ENCODE results near the gene NFE2L1.
A peak's percentile ranks its signal among the peaks of the same experiment; 100 is the strongest.

The NFE2L1 gene

DNA sequence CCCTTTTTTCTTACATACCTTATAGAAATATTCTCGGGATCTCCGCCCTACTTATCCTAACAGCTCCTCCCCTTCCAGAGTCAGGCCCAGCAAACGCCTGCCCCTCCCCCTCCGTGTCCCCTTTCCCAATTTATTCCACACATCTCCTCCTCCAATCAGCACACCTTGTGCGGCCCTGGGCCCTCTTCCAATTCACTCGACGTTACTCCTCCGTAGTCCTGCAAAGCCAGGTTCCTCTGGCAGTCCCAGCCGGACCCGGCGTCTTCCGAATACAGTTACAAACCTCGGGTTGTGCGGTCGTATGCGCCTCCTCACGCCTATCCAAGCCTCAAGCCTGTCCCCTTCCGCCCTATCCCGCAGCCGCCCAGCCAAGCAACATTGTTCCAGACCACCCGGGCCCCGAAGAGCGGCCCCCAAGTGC lies 52.4 kb downstream of the NFE2L1 start:
- peak overlapping the region; percentile 94 for H2AFZ ChIP-seq (ENCODE audit: low read length)
- peaks cover 55% of the 10 kb centered on the region for H3K79me2 ChIP-seq (ENCODE audit: low read length)
- TF ChIP-seq, protein P1, sequence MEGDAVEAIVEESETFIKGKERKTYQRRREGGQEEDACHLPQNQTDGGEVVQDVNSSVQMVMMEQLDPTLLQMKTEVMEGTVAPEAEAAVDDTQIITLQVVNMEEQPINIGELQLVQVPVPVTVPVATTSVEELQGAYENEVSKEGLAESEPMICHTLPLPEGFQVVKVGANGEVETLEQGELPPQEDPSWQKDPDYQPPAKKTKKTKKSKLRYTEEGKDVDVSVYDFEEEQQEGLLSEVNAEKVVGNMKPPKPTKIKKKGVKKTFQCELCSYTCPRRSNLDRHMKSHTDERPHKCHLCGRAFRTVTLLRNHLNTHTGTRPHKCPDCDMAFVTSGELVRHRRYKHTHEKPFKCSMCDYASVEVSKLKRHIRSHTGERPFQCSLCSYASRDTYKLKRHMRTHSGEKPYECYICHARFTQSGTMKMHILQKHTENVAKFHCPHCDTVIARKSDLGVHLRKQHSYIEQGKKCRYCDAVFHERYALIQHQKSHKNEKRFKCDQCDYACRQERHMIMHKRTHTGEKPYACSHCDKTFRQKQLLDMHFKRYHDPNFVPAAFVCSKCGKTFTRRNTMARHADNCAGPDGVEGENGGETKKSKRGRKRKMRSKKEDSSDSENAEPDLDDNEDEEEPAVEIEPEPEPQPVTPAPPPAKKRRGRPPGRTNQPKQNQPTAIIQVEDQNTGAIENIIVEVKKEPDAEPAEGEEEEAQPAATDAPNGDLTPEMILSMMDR (IDR thresholded peaks at IDR 0.05; ENCODE audit: low read length) = no peak
- TF ChIP-seq EZH2 (optimal IDR thresholded peaks at IDR 0.05; ENCODE audit: low read depth, low read length) (no peak), EZH2phosphoT487 (IDR thresholded peaks at IDR 0.05; ENCODE audit: low read length) (no peak)
- H3F3A ChIP-seq (ENCODE audit: insufficient read depth, low read length) = peaks cover 26% of the 10 kb centered on the region
- H4K20me1 ChIP-seq (ENCODE audit: insufficient read depth, low read length) = no peaks in the 10 kb centered on the region
- H3K4me1 ChIP-seq (ENCODE audit: low read length) = peaks cover 17% of the 10 kb centered on the region
- H3K27ac ChIP-seq (ENCODE audit: low read length) = peak overlapping the region; percentile 73; the same call in 1 of the 2 replicates
- peak overlapping the region; percentile 96 for H3K4me3 ChIP-seq (ENCODE audit: low read length)
- no peaks in the 10 kb centered on the region for H3K36me3 ChIP-seq (replicated peaks; ENCODE audit: insufficient read depth, low read length)
- H3K4me2 ChIP-seq (ENCODE audit: low read depth, low read length) = peak overlapping the region; percentile 96
- H3K9ac ChIP-seq (ENCODE audit: low read length) = peak overlapping the region; percentile 66
- DNase-seq = no peak
- no peaks in the 10 kb centered on the region for H3K9me2 ChIP-seq (replicated peaks; ENCODE audit: insufficient read depth, low read length)
- no peaks in the 10 kb centered on the region for H3K9me3 ChIP-seq (replicated peaks; ENCODE audit: insufficient read depth, low read length)
- H3K27me3 ChIP-seq (replicated peaks; ENCODE audit: insufficient read depth, low read length) = no peaks in the 10 kb centered on the region

DNA sequence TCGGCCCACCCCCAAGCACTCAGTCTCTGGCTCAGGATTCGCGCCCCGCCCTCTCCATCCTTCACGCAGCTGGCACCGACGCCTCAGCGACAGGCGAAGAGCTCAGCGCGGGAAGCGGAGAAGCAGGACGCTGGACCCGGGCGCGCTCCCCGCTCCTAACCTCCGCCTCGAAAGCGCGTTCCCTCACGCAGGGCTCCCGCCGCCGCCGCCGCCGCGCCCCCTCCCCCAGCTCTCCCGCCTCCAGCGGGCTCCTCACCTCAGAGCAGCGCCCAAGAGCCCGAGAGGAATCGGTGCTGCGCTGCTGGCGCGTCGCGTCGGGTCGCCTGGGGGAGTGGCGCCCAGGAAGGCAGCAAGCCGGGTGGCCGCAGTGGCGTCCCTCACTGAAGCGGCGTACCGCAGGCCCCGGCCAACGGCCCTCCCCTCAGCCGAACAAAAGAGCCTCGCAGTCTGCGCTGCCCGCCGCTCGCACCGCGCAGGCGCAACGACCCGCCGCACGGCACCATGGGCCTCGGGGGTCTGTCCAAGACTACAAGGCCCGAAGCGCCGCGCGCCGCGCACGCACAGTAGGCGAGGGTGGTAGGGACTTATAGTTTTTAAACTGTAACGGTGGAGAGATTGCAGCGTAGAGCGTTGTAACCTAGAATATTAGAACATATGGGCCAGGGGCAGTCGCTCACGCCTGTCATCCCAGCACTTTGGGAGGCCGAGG lies 53.0 kb downstream of the NFE2L1 start, which contains the start of gene CBX1:
TSS of gene CBX1 (minus strand) at position 467 of the 709 bp plus-strand sequence. CDS start 24,474 bp downstream, outside the sequence.
- H2AFZ ChIP-seq (ENCODE audit: low read length) = peak within 1 kb of the TSS; percentile 94
- H4K20me1 ChIP-seq (ENCODE audit: insufficient read depth, low read length) = no peaks in the 10 kb centered on the region
- H3K27me3 ChIP-seq (replicated peaks; ENCODE audit: insufficient read depth, low read length) = no peaks in the 10 kb centered on the region
- peak within 1 kb of the TSS; percentile 66 for H3K9ac ChIP-seq (ENCODE audit: low read length)
- no peaks in the 10 kb centered on the region for H3K36me3 ChIP-seq (replicated peaks; ENCODE audit: insufficient read depth, low read length)
- peaks cover 26% of the 10 kb centered on the region for H3F3A ChIP-seq (ENCODE audit: insufficient read depth, low read length)
- peaks cover 17% of the 10 kb centered on the region for H3K4me1 ChIP-seq (ENCODE audit: low read length)
- peaks cover 49% of the 10 kb centered on the region for H3K79me2 ChIP-seq (ENCODE audit: low read length)
- H3K27ac ChIP-seq (ENCODE audit: low read length) = peak within 1 kb of the TSS; percentile 73; the same call in 1 of the 2 replicates
- peak; percentile 97 for DNase-seq
- H3K4me2 ChIP-seq (ENCODE audit: low read depth, low read length) = peak within 1 kb of the TSS; percentile 96
- H3K9me2 ChIP-seq (replicated peaks; ENCODE audit: insufficient read depth, low read length) = no peaks in the 10 kb centered on the region
- TF ChIP-seq EZH2 (optimal IDR thresholded peaks at IDR 0.05; ENCODE audit: low read depth, low read length) = no peak
- no peak for TF ChIP-seq EZH2phosphoT487 (IDR thresholded peaks at IDR 0.05; ENCODE audit: low read length)
- TF ChIP-seq, protein P1 (IDR thresholded peaks at IDR 0.05; ENCODE audit: low read length) = no peak
- H3K9me3 ChIP-seq (replicated peaks; ENCODE audit: insufficient read depth, low read length) = no peaks in the 10 kb centered on the region
- H3K4me3 ChIP-seq (ENCODE audit: low read length) = peak within 1 kb of the TSS; percentile 96

DNA sequence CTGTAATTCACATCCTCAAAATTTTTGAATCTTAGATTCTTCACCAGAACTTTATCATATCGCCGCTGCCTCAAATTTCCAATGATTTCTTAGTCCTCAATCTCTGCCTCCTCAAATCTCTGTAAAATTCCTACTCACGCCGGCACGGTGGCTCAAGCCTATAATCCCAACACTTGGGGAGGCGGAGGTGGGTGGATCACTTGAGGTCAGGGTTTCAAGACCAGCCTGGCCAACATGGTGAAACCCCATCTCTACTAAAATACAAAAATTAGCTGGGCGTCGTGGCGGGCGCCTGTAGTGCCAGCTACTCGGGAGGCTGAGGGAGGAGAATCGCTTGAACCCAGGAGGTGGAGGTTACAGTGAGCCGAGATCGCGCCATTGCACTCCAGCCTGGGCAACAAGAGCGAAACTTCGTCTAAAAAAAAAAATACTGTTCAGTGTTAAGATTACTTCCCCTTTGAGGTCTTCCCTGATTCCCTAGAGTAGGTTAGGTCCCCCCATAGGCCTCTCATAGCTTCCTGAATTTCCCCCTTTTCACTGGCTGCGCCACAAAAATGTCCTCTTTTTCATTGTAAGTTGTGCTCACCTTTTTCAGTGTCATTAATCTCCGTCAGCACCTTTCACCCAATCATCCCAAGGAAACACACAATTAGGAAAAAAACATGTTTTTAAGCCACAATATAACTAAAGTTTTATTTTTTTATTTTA lies 54.0 kb downstream of the NFE2L1 start:
- peak overlapping the region; percentile 96 for H3K4me2 ChIP-seq (ENCODE audit: low read depth, low read length)
- peak overlapping the region; percentile 73; the same call in 1 of the 2 replicates for H3K27ac ChIP-seq (ENCODE audit: low read length)
- peaks cover 39% of the 10 kb centered on the region for H3K79me2 ChIP-seq (ENCODE audit: low read length)
- no peaks in the 10 kb centered on the region for H3K9me3 ChIP-seq (replicated peaks; ENCODE audit: insufficient read depth, low read length)
- no peaks in the 10 kb centered on the region for H3K27me3 ChIP-seq (replicated peaks; ENCODE audit: insufficient read depth, low read length)
- H3F3A ChIP-seq (ENCODE audit: insufficient read depth, low read length) = peaks cover 26% of the 10 kb centered on the region
- no peaks in the 10 kb centered on the region for H3K9me2 ChIP-seq (replicated peaks; ENCODE audit: insufficient read depth, low read length)
- H3K4me3 ChIP-seq (ENCODE audit: low read length) = peak overlapping the region; percentile 96
- peak overlapping the region; percentile 34; the same call in 1 of the 2 replicates for H3K9ac ChIP-seq (ENCODE audit: low read length)
- TF ChIP-seq EZH2 (optimal IDR thresholded peaks at IDR 0.05; ENCODE audit: low read depth, low read length) (no peak), EZH2phosphoT487 (IDR thresholded peaks at IDR 0.05; ENCODE audit: low read length) (no peak)
- TF ChIP-seq, protein P1 (IDR thresholded peaks at IDR 0.05; ENCODE audit: low read length) = no peak
- no peak for DNase-seq
- peaks cover 14% of the 10 kb centered on the region for H3K4me1 ChIP-seq (ENCODE audit: low read length)
- no peaks in the 10 kb centered on the region for H4K20me1 ChIP-seq (ENCODE audit: insufficient read depth, low read length)
- H3K36me3 ChIP-seq (replicated peaks; ENCODE audit: insufficient read depth, low read length) = no peaks in the 10 kb centered on the region
- H2AFZ ChIP-seq (ENCODE audit: low read length) = peak overlapping the region; percentile 49
